ENCODE measurements around the gene H1-8.
"Not testable (repeated sequence)": the region's sequence is repeated elsewhere in the genome, so short reads cannot be mapped to it uniquely, and the experiment has no call there.

The H1-8 gene

DNA sequence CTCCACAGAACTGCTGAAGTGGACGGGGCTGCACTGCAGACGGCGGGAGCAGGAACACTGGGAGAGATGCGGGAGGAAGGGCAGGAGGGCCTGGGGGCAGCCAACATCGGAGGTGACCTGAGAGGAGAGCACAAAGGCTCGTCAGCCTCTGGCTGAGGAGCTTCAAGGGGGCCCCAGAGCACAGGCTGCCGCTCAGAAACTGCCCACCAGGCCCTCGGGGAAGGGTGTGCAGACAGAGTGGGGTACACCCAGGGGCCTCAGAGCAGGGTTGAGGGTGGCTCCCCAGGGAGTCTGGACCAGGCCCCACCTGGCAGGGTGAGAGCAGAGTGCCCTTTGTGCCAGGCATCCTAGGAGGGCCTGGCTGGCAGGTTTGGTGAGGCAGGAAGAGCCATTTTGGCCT lies 29.3 kb upstream of the H1-8 start:
- no peaks in the 10 kb centered on the region for H3K79me1 ChIP-seq (ENCODE audit: low read length)

DNA sequence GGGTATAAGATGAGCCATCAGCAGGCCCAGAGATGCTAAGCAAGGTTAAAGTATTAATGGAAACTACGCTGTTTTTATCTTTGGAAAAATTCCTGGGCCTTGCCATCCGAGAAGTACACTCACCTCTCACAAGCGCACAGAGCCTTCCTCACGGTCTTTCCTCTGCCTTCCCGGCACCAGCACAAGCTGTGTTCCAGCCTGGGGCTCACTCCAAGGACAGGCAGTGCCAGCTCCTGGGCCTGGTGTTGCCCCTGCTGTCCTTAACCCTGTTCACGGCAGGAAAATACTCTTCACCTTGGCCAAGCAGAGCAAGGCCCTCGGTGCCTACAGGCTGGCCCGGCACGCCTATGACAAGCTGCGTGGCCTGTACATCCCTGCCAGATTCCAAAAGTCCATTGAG lies 28.9 kb upstream of the H1-8 start:
- Histone ChIP-seq H3K27ac (ENCODE audit: low read depth, low read length) (no peak overlapping the region), H2BK120ac (ENCODE audit: insufficient read depth, low read length, poor library complexity) (no peak overlapping the region), H3K79me1 (ENCODE audit: low read length) (no peaks in the 10 kb centered on the region), H3K23ac (ENCODE audit: low read length) (no peak overlapping the region), H2AK5ac (ENCODE audit: low read length) (no peak overlapping the region), H3K4me1 (ENCODE audit: control insufficient read depth in 1 of 2, insufficient read depth in 2 of 2, low read length in 2 of 2) (peaks cover 0 to 3% of the 10 kb centered on the region in 2 experiments), H3K14ac (ENCODE audit: low read length) (no peak overlapping the region), H2BK12ac (ENCODE audit: low read length) (no peak overlapping the region), H3K18ac (ENCODE audit: low read length) (no peak overlapping the region), H2AFZ (ENCODE audit: insufficient read depth, low read length, poor library complexity) (no peak overlapping the region), H4K91ac (ENCODE audit: low read depth, low read length) (no peak overlapping the region), H4K12ac (ENCODE audit: low read depth, low read length) (no peak overlapping the region), H3K36me3 (ENCODE audit: control insufficient read depth in 1 of 2, insufficient read depth in 2 of 2, low read length in 2 of 2) (peaks cover 32 to 44% of the 10 kb centered on the region in 2 experiments), H3K27me3 (ENCODE audit: insufficient read depth, low read length) (no peaks in the 10 kb centered on the region), H4K8ac (ENCODE audit: low read depth, low read length) (no peak overlapping the region), H3K79me2 (ENCODE audit: control insufficient read depth, insufficient read depth, low read length, poor library complexity) (no peaks in the 10 kb centered on the region), H3K4me2 (ENCODE audit: low read length) (no peak overlapping the region), H3K9me3 (ENCODE audit: insufficient read depth, low read depth, low read length) (peaks cover 2% of the 10 kb centered on the region), H2BK5ac (ENCODE audit: low read depth, low read length, poor library complexity) (no peak overlapping the region), H3K9ac (ENCODE audit: low read length) (no peak overlapping the region), H3K4me3 (ENCODE audit: low read depth, low read length) (no peak overlapping the region), H3K4ac (ENCODE audit: low read depth, low read length) (no peak overlapping the region)
- no peak for DNase-seq
- no CpG with 5 or more reads among the region's 10 CpGs for WGBS (ENCODE audit: extremely low coverage, insufficient coverage, insufficient read length)

More for the DNA sequence above, 29.3 kb upstream of the H1-8 start:
- WGBS (ENCODE audit: extremely low coverage, insufficient coverage, insufficient read length): no CpG with 5 or more reads among the region's 8 CpGs
- Histone ChIP-seq H3K23ac (ENCODE audit: low read length) (no peak overlapping the region), H3K14ac (ENCODE audit: low read length) (no peak overlapping the region), H3K9ac (ENCODE audit: low read length) (no peak overlapping the region), H3K79me2 (ENCODE audit: control insufficient read depth, insufficient read depth, low read length, poor library complexity) (no peaks in the 10 kb centered on the region), H3K4me1 (ENCODE audit: control insufficient read depth in 1 of 2, insufficient read depth in 2 of 2, low read length in 2 of 2) (peaks cover 0 to 3% of the 10 kb centered on the region in 2 experiments), H2AFZ (ENCODE audit: insufficient read depth, low read length, poor library complexity) (no peak overlapping the region), H2BK12ac (ENCODE audit: low read length) (no peak overlapping the region), H3K27me3 (ENCODE audit: insufficient read depth, low read length) (no peaks in the 10 kb centered on the region), H4K91ac (ENCODE audit: low read depth, low read length) (no peak overlapping the region), H2BK5ac (ENCODE audit: low read depth, low read length, poor library complexity) (no peak overlapping the region), H3K18ac (ENCODE audit: low read length) (no peak overlapping the region), H3K4me3 (ENCODE audit: low read depth, low read length) (no peak overlapping the region), H3K36me3 (ENCODE audit: control insufficient read depth in 1 of 2, insufficient read depth in 2 of 2, low read length in 2 of 2) (peaks cover 34 to 44% of the 10 kb centered on the region in 2 experiments), H2BK120ac (ENCODE audit: insufficient read depth, low read length, poor library complexity) (no peak overlapping the region), H3K4ac (ENCODE audit: low read depth, low read length) (no peak overlapping the region), H2AK5ac (ENCODE audit: low read length) (no peak overlapping the region), H4K8ac (ENCODE audit: low read depth, low read length) (no peak overlapping the region), H3K4me2 (ENCODE audit: low read length) (no peak overlapping the region), H3K27ac (ENCODE audit: low read depth, low read length) (no peak overlapping the region), H3K9me3 (ENCODE audit: insufficient read depth, low read depth, low read length) (peaks cover 2% of the 10 kb centered on the region), H4K12ac (ENCODE audit: low read depth, low read length) (no peak overlapping the region)
- no peak for DNase-seq

DNA sequence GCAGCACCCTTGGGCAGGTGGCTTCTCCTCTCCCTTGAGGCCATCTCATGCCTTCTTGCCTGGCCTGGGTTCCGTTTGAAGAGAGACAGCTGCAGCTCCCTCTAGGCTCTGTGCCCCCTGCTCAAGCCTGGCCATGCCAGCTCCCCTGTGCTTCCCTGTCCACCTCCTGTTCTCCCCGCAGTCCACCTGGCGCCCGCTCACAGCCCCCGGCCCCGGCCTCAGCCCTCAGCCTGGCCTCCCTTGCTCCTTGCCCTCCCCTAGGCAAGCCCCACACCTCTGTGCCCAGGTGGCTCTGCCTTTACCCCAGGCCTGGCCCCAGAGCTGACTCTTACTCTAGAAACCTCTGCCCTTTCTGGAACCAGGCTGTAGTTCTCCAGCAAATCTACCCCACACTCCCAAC lies 28.4 kb upstream of the H1-8 start:
- H3K14ac ChIP-seq (ENCODE audit: low read length): no peak overlapping the region
- no peak overlapping the region for H3K4me3 ChIP-seq (ENCODE audit: low read depth, low read length)
- no peak overlapping the region for H2BK120ac ChIP-seq (ENCODE audit: insufficient read depth, low read length, poor library complexity)
- peaks cover 32 to 47% of the 10 kb centered on the region in 2 experiments for H3K36me3 ChIP-seq (ENCODE audit: control insufficient read depth in 1 of 2, insufficient read depth in 2 of 2, low read length in 2 of 2)
- H3K27ac ChIP-seq (ENCODE audit: low read depth, low read length): no peak overlapping the region
- no peak overlapping the region for H3K9ac ChIP-seq (ENCODE audit: low read length)
- H3K4me2 ChIP-seq (ENCODE audit: low read length): no peak overlapping the region
- no peak overlapping the region for H2AFZ ChIP-seq (ENCODE audit: insufficient read depth, low read length, poor library complexity)
- no peak overlapping the region for H4K91ac ChIP-seq (ENCODE audit: low read depth, low read length)
- H4K8ac ChIP-seq (ENCODE audit: low read depth, low read length): no peak overlapping the region
- H3K23ac ChIP-seq (ENCODE audit: low read length): no peak overlapping the region
- H2BK5ac ChIP-seq (ENCODE audit: low read depth, low read length, poor library complexity): no peak overlapping the region
- WGBS (ENCODE audit: extremely low coverage, insufficient coverage, insufficient read length): no CpG with 5 or more reads among the region's 6 CpGs
- H3K79me1 ChIP-seq (ENCODE audit: low read length): no peaks in the 10 kb centered on the region
- H2AK5ac ChIP-seq (ENCODE audit: low read length): no peak overlapping the region
- peaks cover 2% of the 10 kb centered on the region for H3K9me3 ChIP-seq (ENCODE audit: insufficient read depth, low read depth, low read length)
- H3K4me1 ChIP-seq (ENCODE audit: control insufficient read depth in 1 of 2, insufficient read depth in 2 of 2, low read length in 2 of 2): peaks cover 0 to 3% of the 10 kb centered on the region in 2 experiments
- no peaks in the 10 kb centered on the region for H3K27me3 ChIP-seq (ENCODE audit: insufficient read depth, low read length)
- H4K12ac ChIP-seq (ENCODE audit: low read depth, low read length): no peak overlapping the region
- H3K4ac ChIP-seq (ENCODE audit: low read depth, low read length): no peak overlapping the region
- H3K18ac ChIP-seq (ENCODE audit: low read length): no peak overlapping the region
- H2BK12ac ChIP-seq (ENCODE audit: low read length): no peak overlapping the region
- no peak for DNase-seq
- no peaks in the 10 kb centered on the region for H3K79me2 ChIP-seq (ENCODE audit: control insufficient read depth, insufficient read depth, low read length, poor library complexity)

DNA sequence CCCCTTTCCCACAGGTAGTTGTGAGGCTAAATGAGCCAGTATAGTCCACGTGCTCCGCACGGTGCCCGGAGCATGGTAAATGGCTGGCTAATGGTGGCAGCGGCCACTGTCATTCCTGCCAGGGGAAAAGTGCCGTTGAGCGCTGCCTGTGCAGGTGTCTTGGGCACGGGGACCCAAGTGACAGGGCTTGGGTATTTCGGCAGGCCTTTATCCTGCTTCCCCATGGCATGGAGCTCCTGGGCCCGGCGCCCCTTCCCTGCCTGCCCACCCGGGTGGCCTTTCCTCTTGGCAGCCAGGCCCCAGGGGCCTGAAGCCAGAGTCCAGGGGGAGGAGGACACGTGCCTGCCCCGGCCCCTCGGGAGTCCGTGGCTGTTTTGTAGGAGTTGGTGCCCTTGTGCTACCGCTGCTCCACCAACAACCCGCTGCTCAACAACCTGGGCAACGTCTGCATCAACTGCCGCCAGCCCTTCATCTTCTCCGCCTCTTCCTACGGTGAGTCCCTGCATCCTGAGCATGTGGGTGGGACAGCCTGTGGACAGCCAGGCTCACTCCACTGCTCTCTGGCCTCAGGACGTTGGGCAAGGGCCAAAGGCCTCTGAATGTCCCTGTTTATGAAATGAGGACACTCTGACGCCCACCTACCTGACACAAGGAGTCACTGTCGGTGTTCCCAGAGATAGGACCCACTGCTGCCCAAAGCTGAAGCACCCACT lies 27.7 kb upstream of the H1-8 start:
- not testable (repeated sequence) for H3K27ac ChIP-seq (ENCODE audit: low read depth, low read length); H3K4ac ChIP-seq (ENCODE audit: low read depth, low read length); H4K91ac ChIP-seq (ENCODE audit: low read depth, low read length); H3K4me1 ChIP-seq (ENCODE audit: control insufficient read depth in 1 of 2, insufficient read depth in 2 of 2, low read length in 2 of 2); H2BK120ac ChIP-seq (ENCODE audit: insufficient read depth, low read length, poor library complexity); H3K4me3 ChIP-seq (ENCODE audit: low read depth, low read length); H3K9ac ChIP-seq (ENCODE audit: low read length); H2AK5ac ChIP-seq (ENCODE audit: low read length); H2AFZ ChIP-seq (ENCODE audit: insufficient read depth, low read length, poor library complexity); H3K18ac ChIP-seq (ENCODE audit: low read length); H4K12ac ChIP-seq (ENCODE audit: low read depth, low read length); H2BK5ac ChIP-seq (ENCODE audit: low read depth, low read length, poor library complexity); H2BK12ac ChIP-seq (ENCODE audit: low read length); H3K79me1 ChIP-seq (ENCODE audit: low read length); H3K4me2 ChIP-seq (ENCODE audit: low read length); H3K79me2 ChIP-seq (ENCODE audit: control insufficient read depth, insufficient read depth, low read length, poor library complexity); H4K8ac ChIP-seq (ENCODE audit: low read depth, low read length); DNase-seq; H3K9me3 ChIP-seq (ENCODE audit: insufficient read depth, low read depth, low read length); H3K27me3 ChIP-seq (ENCODE audit: insufficient read depth, low read length); H3K23ac ChIP-seq (ENCODE audit: low read length); H3K14ac ChIP-seq (ENCODE audit: low read length)
- WGBS (ENCODE audit: extremely low coverage, insufficient coverage, insufficient read length): no CpG with 5 or more reads among the region's 25 CpGs
- H3K36me3 ChIP-seq (ENCODE audit: control insufficient read depth in 1 of 2, insufficient read depth in 2 of 2, low read length in 2 of 2): peaks cover 32 to 45% of the 10 kb centered on the region in 2 experiments
